IMR-90 (cell line): ENCODE data around the gene AQP6. TPM values are rescaled to one million over a fixed set of nuclear protein-coding genes. Genes with fewer than 3 reads are reported as not detected.

Experiments
- ATAC-seq: fragments of 200-7000 bp; cut with Tn5 transposase; 2 replicates; pipeline ENCODE4 v1.9.1; 2020; ENCODE audit warnings: low read depth, mild to moderate bottlenecking, moderate library complexity
- BruUV-seq: library from RNA; stranded (reverse); fragments of 400-500 nt; replicated peaks from 2 replicates; lab custom pipeline; 2021; lab: Mats Ljungman, UMichigan
- CTCF ChIA-PET: fragments of 300-600 bp; formaldehyde crosslinking; extraction: SDS; loops from one replicate; lab custom pipeline; 2021; ENCODE audit warnings: antibody characterized with exemption; lab: Yijun Ruan, JAX
- POLR2A ChIA-PET: fragments of 300-600 bp; sonication (Branson Sonifier 250); formaldehyde crosslinking; loops from one replicate; lab custom pipeline; 2022; ENCODE audit warnings: antibody characterized with exemption; ENCODE audit not compliant: unreplicated experiment; lab: Charles Lee
- DNase-seq: peaks from one replicate; pipeline ENCODE4 v3.0.0; 2013
- H2AFZ ChIP-seq: replicated peaks from 2 replicates; pipeline ENCODE3; 2013; ENCODE audit warnings: low read length, mild to moderate bottlenecking; ENCODE audit not compliant: poor library complexity
- H2AK5ac ChIP-seq: 2 replicates; pipeline ENCODE4 v1.6.1; 2013; ENCODE audit warnings: low read depth, low read length, inconsistent platforms
- H2AK9ac ChIP-seq: replicated peaks from 2 replicates; pipeline ENCODE3; 2013; ENCODE audit warnings: mild to moderate bottlenecking, low read depth, low read length, moderate library complexity; ENCODE audit not compliant: poor library complexity
- H2BK120ac ChIP-seq: 2 replicates; pipeline ENCODE4 v1.6.1; 2013; ENCODE audit warnings: low read depth, low read length, inconsistent platforms
- H2BK15ac ChIP-seq: 3 replicates; pipeline ENCODE4 v1.6.1; 2013; ENCODE audit warnings: low read depth, low read length, inconsistent platforms
- H2BK20ac ChIP-seq: 2 replicates; pipeline ENCODE4 v1.6.1; 2013; ENCODE audit warnings: low read depth, mild to moderate bottlenecking, inconsistent platforms, low read length, moderate library complexity
- H2BK5ac ChIP-seq: 2 replicates; pipeline ENCODE4 v1.6.1; 2013; ENCODE audit warnings: mild to moderate bottlenecking, low read depth, low read length, inconsistent platforms; ENCODE audit not compliant: poor library complexity, severe bottlenecking
- H3K14ac ChIP-seq: replicated peaks from 2 replicates; pipeline ENCODE4 v1.6.1; 2013; ENCODE audit warnings: low read depth, low read length, inconsistent platforms
- H3K18ac ChIP-seq: 2 replicates; pipeline ENCODE4 v1.6.1; 2013; ENCODE audit warnings: low read depth, low read length, control low read depth
- H3K23ac ChIP-seq: 2 replicates; pipeline ENCODE4 v1.6.1; 2013; ENCODE audit warnings: low read depth, low read length, inconsistent platforms
- H3K27ac ChIP-seq: 2 replicates; pipeline ENCODE4 v1.5.1; 2013; ENCODE audit warnings: mild to moderate bottlenecking, control low read depth, low read length; ENCODE audit not compliant: insufficient read depth
- H3K27me3 ChIP-seq: 2 replicates; pipeline ENCODE4 v1.6.1; 2013; ENCODE audit warnings: low read length; ENCODE audit not compliant: control insufficient read depth, insufficient read depth
- H3K36me3 ChIP-seq: 2 replicates; pipeline ENCODE4 v1.6.1; 2013; ENCODE audit warnings: low read length, mixed read lengths; ENCODE audit not compliant: control insufficient read depth, insufficient read depth
- H3K4ac ChIP-seq: 2 replicates; pipeline ENCODE4 v1.6.1; 2013; ENCODE audit warnings: low read depth, low read length, inconsistent platforms
- H3K4me1 ChIP-seq: 2 replicates; pipeline ENCODE4 v1.6.1; 2013; ENCODE audit warnings: low read length, mixed read lengths; ENCODE audit not compliant: control insufficient read depth, insufficient read depth
- H3K4me2 ChIP-seq: 2 replicates; pipeline ENCODE4 v1.6.1; 2013; ENCODE audit warnings: low read depth, mild to moderate bottlenecking, control low read depth, low read length, moderate library complexity
- H3K4me3 ChIP-seq: 2 replicates; pipeline ENCODE4 v1.5.1; 2013; ENCODE audit warnings: low read depth, mild to moderate bottlenecking, control low read depth, low read length, moderate library complexity; ENCODE audit not compliant: insufficient read depth
- H3K56ac ChIP-seq: 2 replicates; pipeline ENCODE4 v1.6.1; 2013; ENCODE audit warnings: low read length, inconsistent platforms; ENCODE audit not compliant: insufficient read depth; ENCODE audit errors: extremely low read depth
- H3K79me1 ChIP-seq, 2 experiments: 2 replicates each; pipeline ENCODE4 v1.6.1; 2013; ENCODE audit warnings: low read length in 2 of 2, inconsistent platforms in 1 of 2, low read depth in 1 of 2
- H3K9ac ChIP-seq: 2 replicates; pipeline ENCODE4 v1.6.1; 2013; ENCODE audit warnings: low read depth, low read length, control low read depth
- H3K9me1 ChIP-seq: 2 replicates; pipeline ENCODE4 v1.6.1; 2013; ENCODE audit warnings: low read length, inconsistent platforms; ENCODE audit not compliant: insufficient read depth
- H3K9me3 ChIP-seq: 2 replicates; pipeline ENCODE4 v1.6.1; 2013; ENCODE audit warnings: low read length; ENCODE audit not compliant: control insufficient read depth, insufficient read depth
- H4K20me1 ChIP-seq: 2 replicates; pipeline ENCODE4 v1.6.1; 2013; ENCODE audit warnings: low read length, inconsistent platforms; ENCODE audit not compliant: insufficient read depth
- H4K5ac ChIP-seq: 2 replicates; pipeline ENCODE4 v1.6.1; 2013; ENCODE audit warnings: mild to moderate bottlenecking, low read depth, low read length, control low read depth
- H4K8ac ChIP-seq, 2 experiments: 2 replicates each; pipeline ENCODE4 v1.6.1; 2013; ENCODE audit warnings: low read depth in 2 of 2, low read length in 2 of 2, control low read depth in 1 of 2, inconsistent platforms in 1 of 2
- H4K91ac ChIP-seq: 2 replicates; pipeline ENCODE4 v1.6.1; 2013; ENCODE audit warnings: low read depth, low read length, inconsistent platforms; ENCODE audit not compliant: insufficient read depth
- CHD1 ChIP-seq: IDR thresholded peaks from 2 replicates; pipeline ENCODE4 v1.6.1; 2012; ENCODE audit warnings: low read depth, low read length, improper control_type of control experiment
- MXI1 ChIP-seq: IDR thresholded peaks from 2 replicates; pipeline ENCODE4 v1.6.1; 2012; ENCODE audit warnings: low read depth, mild to moderate bottlenecking, low read length, moderate library complexity, borderline replicate concordance
- NFE2L2 ChIP-seq: fragments of 150-350 bp; IDR thresholded peaks from 2 replicates; pipeline ENCODE4 v1.6.1; 2016; ENCODE audit warnings: low read depth, mild to moderate bottlenecking, low read length
- POLR2A ChIP-seq: IDR thresholded peaks from 2 replicates; pipeline ENCODE4 v1.6.1; 2012; ENCODE audit warnings: mild to moderate bottlenecking, low read depth, low read length
- RCOR1 ChIP-seq: IDR thresholded peaks from 2 replicates; pipeline ENCODE4 v1.6.1; 2012; ENCODE audit warnings: mild to moderate bottlenecking, low read length, improper control_type of control experiment; ENCODE audit not compliant: insufficient replicate concordance
- WGBS, 2 experiments: methylation state at CpG; one replicate each; pipeline versions ENCODE4 v1.1.5 to v1.1.7; 2013; ENCODE audit warnings: missing lambda C conversion rate in 2 of 2; ENCODE audit not compliant: insufficient read length in 1 of 2; ENCODE audit errors: extremely low coverage in 2 of 2; 5-methylcytosine and 5-hydroxymethylcytosine counted together
- dilution Hi-C: fragments of 300-500 bp; cut with HindIII; formaldehyde crosslinking; loops from one replicate; pipeline ENCODE4 v1.14.3; 2018; ENCODE audit warnings: low sequenced_read_pairs; ENCODE audit not compliant: unreplicated experiment
- in situ Hi-C: fragments of 300-500 bp; cut with MboI; formaldehyde crosslinking; loops from 3 replicates; pipeline ENCODE4 v1.14.3; 2019; ENCODE audit warnings: low sequenced_read_pairs, inconsistent platforms, mixed read lengths
- intact Hi-C: fragments of 100-400 bp; cut with micrococcal nuclease; formaldehyde crosslinking; loops from 2 replicates; pipeline ENCODE4 v1.10.0; 2022
- polyA plus RNA-seq, 3 experiments: library from polyadenylated mRNA; depleted of rRNA; stranded (reverse); fragments of >200 nt; gene quantifications; 2 replicates each; pipeline ENCODE4 v1.2.3, GENCODE V29; 2012; ENCODE audit warnings: low replicate concordance in 1 of 3
- total RNA-seq: library from RNA; depleted of rRNA; stranded (reverse); fragments of >200 nt; gene quantifications from 2 replicates; pipeline ENCODE4 v1.2.3, GENCODE V29; 2012

AQP6 gene
- total and polyA plus RNA-seq, 2 of the 4 experiments (the other 2 are of a cell fraction) = not detected

GRCh38 chr12:49950273-49951251 lies 22.2 kb upstream of the AQP6 start, which contains the start of gene AQP2 (continued):
- TF ChIP-seq MXI1 (no peak), NFE2L2 (no peak)

GRCh38 chr12:49951411-49952240 lies 21.1 kb upstream of the AQP6 start:
- Histone ChIP-seq H4K20me1 (no peaks in the 10 kb centered on the region), H3K4me2 (no peak overlapping the region), H3K4ac (no peak overlapping the region), H3K27me3 (peaks cover 64% of the 10 kb centered on the region), H3K9me1 (no peaks in the 10 kb centered on the region), H3K18ac (no peak overlapping the region), H2AFZ (peak overlapping the region; percentile 21), H2BK5ac (no peak overlapping the region), H2BK120ac (no peak overlapping the region), H4K91ac (no peak overlapping the region), H3K4me3 (no peak overlapping the region), H3K4me1 (no peaks in the 10 kb centered on the region), H2BK20ac (no peak overlapping the region), H3K36me3 (no peaks in the 10 kb centered on the region), H3K27ac (no peak overlapping the region), H4K5ac (no peak overlapping the region), H3K14ac (no peak overlapping the region), H3K23ac (no peak overlapping the region), H2BK15ac (no peak overlapping the region), H4K8ac (no peak overlapping the region), H3K79me1 (no peaks in the 10 kb centered on the region), H2AK9ac (no peak overlapping the region), H3K56ac (no peak overlapping the region), H3K9ac (no peak overlapping the region), H2AK5ac (no peak overlapping the region), H3K9me3 (no peaks in the 10 kb centered on the region; the same call in 1 of the 2 replicates)
- dilution Hi-C loops (no loop called here), intact Hi-C loops (no loop called here), in situ Hi-C loops (loop anchor here (5.0 kb wide), 1 partner anchor 84 kb away; no protein-coding TSS in a partner anchor)
- ChIA-PET POLR2A (no interaction called here), CTCF (no interaction called here)
- no peak for TF ChIP-seq RCOR1
- no peak for TF ChIP-seq POLR2A
- no peak for TF ChIP-seq MXI1
- no peak for TF ChIP-seq CHD1
- BruUV-seq = no TSS peak
- WGBS, 2 experiments = 67% methylated on average over 5 of the region's 14 CpGs; no CpG with 5 or more reads in 1 of the 2 experiments
- ATAC-seq (no peak), DNase-seq (no peak)
